CD4-positive, alpha-beta memory T cell (primary cell): Measurements from ENCODE around the gene RBM19. TPM values are rescaled to one million over a fixed set of nuclear protein-coding genes. Genes with fewer than 3 reads are reported as not detected.

Experiments used
- CTCF ChIA-PET: fragments of 350-600 bp; sonication (Branson Sonifier 250); formaldehyde crosslinking; loops from one replicate; lab custom pipeline; 2021; ENCODE audit warnings: inconsistent platforms; ENCODE audit not compliant: partially characterized antibody; lab: Charles Lee
- POLR2A ChIA-PET: fragments of 350-600 bp; sonication (Branson Sonifier 250); formaldehyde crosslinking; loops from one replicate; lab custom pipeline; 2021; ENCODE audit not compliant: partially characterized antibody; lab: Charles Lee
- DNase-seq, 5 donors: peaks; one replicate each; pipeline versions ENCODE4 v3.0.0 to v3.0.0-alpha.2; 2020 to 2022; ENCODE audit warnings: mixed read lengths in 1 of 5
- H3K27ac ChIP-seq: one replicate; pipeline ENCODE4 v1.7.0; 2013; ENCODE audit warnings: low read depth, low read length
- H3K27me3 ChIP-seq: 2 replicates; pipeline ENCODE4 v1.7.0; 2013; ENCODE audit warnings: mild to moderate bottlenecking, low read length, moderate library complexity; ENCODE audit not compliant: insufficient read depth
- H3K36me3 ChIP-seq: 2 replicates; pipeline ENCODE4 v1.7.0; 2013; ENCODE audit warnings: mild to moderate bottlenecking, low read length, moderate library complexity; ENCODE audit not compliant: insufficient read depth
- H3K4me1 ChIP-seq: 2 replicates; pipeline ENCODE4 v1.7.0; 2013; ENCODE audit warnings: mild to moderate bottlenecking, low read length, moderate library complexity; ENCODE audit not compliant: insufficient read depth
- H3K4me3 ChIP-seq, 2 donors: one replicate each; pipeline ENCODE4 v1.7.0; 2013; ENCODE audit warnings: low read length in 2 of 2, mild to moderate bottlenecking in 1 of 2
- H3K9me3 ChIP-seq, 2 donors: one replicate each; pipeline ENCODE4 v1.7.0; 2013; ENCODE audit warnings: low read length in 2 of 2, control low read depth in 1 of 2; ENCODE audit not compliant: control insufficient read depth in 1 of 2
- H3K27ac Mint-ChIP-seq, 7 donors: one replicate each; pipeline ENCODE4 v1.8.0; 2020 to 2021; ENCODE audit warnings: mixed read lengths in 7 of 7, mild to moderate bottlenecking in 6 of 7, inconsistent platforms in 3 of 7, moderate library complexity in 3 of 7
- H3K27me3 Mint-ChIP-seq, 2 donors: one replicate each; pipeline ENCODE4 v1.8.0; 2020 to 2021; ENCODE audit warnings: mixed read lengths in 2 of 2
- H3K36me3 Mint-ChIP-seq, 2 donors: one replicate each; pipeline ENCODE4 v1.8.0; 2020 to 2021; ENCODE audit warnings: mixed read lengths in 2 of 2, inconsistent platforms in 1 of 2, mild to moderate bottlenecking in 1 of 2
- H3K4me1 Mint-ChIP-seq, 4 donors: one replicate each; pipeline ENCODE4 v1.8.0; 2020 to 2021; ENCODE audit warnings: mixed read lengths in 4 of 4, mild to moderate bottlenecking in 1 of 4
- H3K4me3 Mint-ChIP-seq, 8 donors: one replicate each; pipeline ENCODE4 v1.8.0; 2020 to 2021; ENCODE audit warnings: mixed read lengths in 8 of 8, mild to moderate bottlenecking in 7 of 8, moderate library complexity in 6 of 8, inconsistent platforms in 3 of 8
- H3K9me3 Mint-ChIP-seq, 8 donors: one replicate each; pipeline ENCODE4 v1.8.0; 2020 to 2021; ENCODE audit warnings: mixed read lengths in 8 of 8, mild to moderate bottlenecking in 5 of 8, inconsistent platforms in 3 of 8, moderate library complexity in 1 of 8
- intact Hi-C: fragments of 100-400 bp; cut with micrococcal nuclease; formaldehyde crosslinking; loops from one replicate; pipeline ENCODE4 v1.15.1; 2023
- polyA plus RNA-seq, 2 donors: library from polyadenylated mRNA; unstranded; fragments of 300-500 nt; fragmentation: Illumina TruSeq; gene quantifications; one replicate each; pipeline ENCODE4 v1.2.3, GENCODE V29; 2021
- total RNA-seq, 2 experiments: library from RNA; stranded (reverse); gene quantifications; one replicate each; pipeline ENCODE4 v1.2.3, GENCODE V29; 2021

The RBM19 gene
- total and polyA plus RNA-seq, 4 experiments from 2014 or later = 2.9 to 78.4 (median 42.4) TPM

- no peak overlapping the region for H3K27ac Mint-ChIP-seq
- ChIA-PET CTCF (no interaction called here), POLR2A (no interaction called here)
- no peak for DNase-seq
- intact Hi-C loops = no loop called here
- H3K4me1 Mint-ChIP-seq = no peaks in the 10 kb centered on the region
- peaks cover 0 to 1% (median 0%) of the 10 kb centered on the region in 8 donors for H3K9me3 Mint-ChIP-seq
- no peak overlapping the region for H3K27ac ChIP-seq
- no peak overlapping the region for H3K4me3 Mint-ChIP-seq
- no peaks in the 10 kb centered on the region for H3K36me3 Mint-ChIP-seq
- H3K4me1 ChIP-seq = no peaks in the 10 kb centered on the region
- H3K4me3 ChIP-seq = no peak overlapping the region
- H3K36me3 ChIP-seq = no peaks in the 10 kb centered on the region
- peaks cover 13 to 34% of the 10 kb centered on the region in 2 donors for H3K27me3 Mint-ChIP-seq
- H3K27me3 ChIP-seq = no peaks in the 10 kb centered on the region
- H3K9me3 ChIP-seq = no peaks in the 10 kb centered on the region
Observed at GRCh38 chr12:113987261-113988063, 21.3 kb upstream of the RBM19 start.

DNA sequence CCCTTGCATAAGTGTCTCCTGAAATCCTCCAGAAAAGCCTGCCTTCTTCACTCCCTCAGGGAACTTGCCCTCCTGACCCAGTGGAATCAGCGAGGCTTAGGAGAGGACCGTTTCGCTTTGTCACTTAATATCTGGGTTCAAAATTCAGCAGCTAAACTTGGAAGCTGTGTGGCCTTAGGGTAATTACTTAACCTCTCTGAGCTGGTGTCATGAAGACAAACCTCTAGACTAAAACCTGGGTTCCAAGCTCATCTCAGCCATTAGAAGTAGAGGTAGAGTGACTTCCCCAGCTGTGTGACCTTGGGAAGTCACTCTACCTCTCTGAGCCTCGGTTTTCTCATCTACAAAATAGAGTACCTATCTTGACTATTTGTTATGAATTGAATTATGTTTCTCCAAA is 18.3 kb upstream of the RBM19 start:
- peaks cover 15 to 28% of the 10 kb centered on the region in 2 donors for H3K27me3 Mint-ChIP-seq

GRCh38 chr12:113983777-113984448 is 17.8 kb upstream of the RBM19 start:
- no peak overlapping the region for H3K4me3 ChIP-seq
- Mint-ChIP-seq H3K4me3 (no peak overlapping the region), H3K27ac (no peak overlapping the region), H3K4me1 (no peaks in the 10 kb centered on the region), H3K27me3 (peaks cover 15 to 29% of the 10 kb centered on the region in 2 donors), H3K36me3 (no peaks in the 10 kb centered on the region), H3K9me3 (peaks cover 0 to 4% (median 0%) of the 10 kb centered on the region in 8 donors)
- no peak overlapping the region for H3K27ac ChIP-seq
- ChIA-PET POLR2A (no interaction called here), CTCF (interaction anchor here (1.0 to 1.6 kb wide), 4 partner anchors 11 to 1934 kb away, joined by 3 to 5 read pairs (median 4); partner anchors contain the start of gene RBM19)
- no peaks in the 10 kb centered on the region for H3K4me1 ChIP-seq
- no peaks in the 10 kb centered on the region for H3K27me3 ChIP-seq
- no peak for DNase-seq
- no peaks in the 10 kb centered on the region for H3K9me3 ChIP-seq
- no peaks in the 10 kb centered on the region for H3K36me3 ChIP-seq
- intact Hi-C loops = no loop called here

More for the DNA sequence above, 18.3 kb upstream of the RBM19 start:
- no peaks in the 10 kb centered on the region for H3K4me1 Mint-ChIP-seq
- ChIA-PET CTCF (interaction anchor here (1.6 kb wide), 1 partner anchor 18 kb away, joined by 5 read pairs; no protein-coding TSS in a partner anchor), POLR2A (no interaction called here)
- Histone ChIP-seq H3K27ac (no peak overlapping the region), H3K27me3 (no peaks in the 10 kb centered on the region), H3K9me3 (no peaks in the 10 kb centered on the region), H3K4me3 (no peak overlapping the region), H3K36me3 (no peaks in the 10 kb centered on the region), H3K4me1 (no peaks in the 10 kb centered on the region)
- no peaks in the 10 kb centered on the region for H3K36me3 Mint-ChIP-seq
- no peak for DNase-seq
- H3K9me3 Mint-ChIP-seq = peaks cover 0 to 4% (median 0%) of the 10 kb centered on the region in 8 donors
- H3K4me3 Mint-ChIP-seq = no peak overlapping the region
- H3K27ac Mint-ChIP-seq = no peak overlapping the region
- intact Hi-C loops = no loop called here

DNA sequence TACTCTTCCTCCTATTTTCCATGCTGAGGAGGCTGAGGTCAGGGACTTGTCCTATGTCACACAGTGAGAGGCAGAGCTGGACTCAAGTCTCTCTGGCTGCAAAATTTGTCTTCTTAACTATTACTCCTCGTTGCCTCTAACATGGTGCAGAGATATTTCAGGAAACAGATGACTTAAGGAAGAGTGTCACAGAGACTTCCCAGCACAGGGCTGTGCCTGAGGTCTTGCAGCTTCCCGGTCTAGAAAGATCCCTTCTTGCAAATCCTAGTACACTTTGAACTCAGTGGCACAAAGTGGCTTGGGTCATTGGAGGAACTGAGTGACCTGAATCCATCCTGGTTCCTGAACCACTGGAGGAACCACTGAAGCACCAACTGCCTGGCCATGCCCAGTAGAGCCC is 17.1 kb upstream of the RBM19 start:
- Mint-ChIP-seq H3K9me3 (peaks cover 0 to 4% (median 0%) of the 10 kb centered on the region in 8 donors), H3K4me1 (no peaks in the 10 kb centered on the region), H3K27ac (no peak overlapping the region), H3K27me3 (peaks cover 15 to 29% of the 10 kb centered on the region in 2 donors), H3K4me3 (no peak overlapping the region), H3K36me3 (no peaks in the 10 kb centered on the region)
- H3K4me3 ChIP-seq = no peak overlapping the region
- no peak overlapping the region for H3K27ac ChIP-seq
- POLR2A ChIA-PET = no interaction called here
- H3K4me1 ChIP-seq = no peaks in the 10 kb centered on the region
- H3K9me3 ChIP-seq = no peaks in the 10 kb centered on the region
- no peaks in the 10 kb centered on the region for H3K27me3 ChIP-seq
- H3K36me3 ChIP-seq = no peaks in the 10 kb centered on the region
- intact Hi-C loops = no loop called here
- CTCF ChIA-PET = interaction anchor here (0.6 to 1.2 kb wide), 4 partner anchors 12 to 1935 kb away, joined by 3 to 4 read pairs (median 3); partner anchors contain the start of gene RBM19
- no peak for DNase-seq

DNA sequence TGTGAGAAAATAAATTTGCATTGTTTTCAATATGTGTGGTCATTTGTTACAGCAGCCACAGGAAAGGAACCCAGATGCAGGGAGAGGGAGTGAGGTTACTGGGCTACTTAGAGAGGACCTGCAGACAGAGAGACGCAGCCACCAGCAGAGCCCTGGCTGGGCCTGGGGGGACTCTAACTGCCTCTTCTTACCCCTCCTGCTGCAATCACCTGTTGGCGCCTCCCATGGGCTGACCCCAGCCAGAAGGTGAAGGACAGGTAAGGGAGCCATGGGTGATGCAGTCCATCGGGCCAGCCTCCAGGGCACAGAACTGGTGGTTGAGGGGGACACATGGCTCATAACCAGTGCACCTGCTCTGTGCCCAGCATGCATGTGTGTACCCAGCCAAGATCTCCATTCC is 15.8 kb upstream of the RBM19 start:
- Histone ChIP-seq H3K27ac (no peak overlapping the region), H3K4me3 (no peak overlapping the region), H3K36me3 (no peaks in the 10 kb centered on the region), H3K4me1 (no peaks in the 10 kb centered on the region), H3K9me3 (no peaks in the 10 kb centered on the region), H3K27me3 (no peaks in the 10 kb centered on the region)
- Mint-ChIP-seq H3K4me3 (no peak overlapping the region), H3K36me3 (no peaks in the 10 kb centered on the region), H3K27ac (no peak overlapping the region), H3K27me3 (peaks cover 17 to 30% of the 10 kb centered on the region in 2 donors), H3K9me3 (peaks cover 0 to 4% (median 0%) of the 10 kb centered on the region in 8 donors), H3K4me1 (no peaks in the 10 kb centered on the region)
- ChIA-PET CTCF (interaction anchor here (1.0 to 3.0 kb wide), 2 partner anchors 14 to 1934 kb away, joined by 3 to 30 read pairs; partner anchors contain the start of gene RBM19), POLR2A (no interaction called here)
- intact Hi-C loops = no loop called here
- no peak for DNase-seq

- Mint-ChIP-seq H3K27ac (no peak overlapping the region), H3K4me1 (no peaks in the 10 kb centered on the region), H3K36me3 (no peaks in the 10 kb centered on the region), H3K9me3 (peaks cover 0 to 4% (median 0%) of the 10 kb centered on the region in 8 donors), H3K27me3 (peaks cover 23 to 34% of the 10 kb centered on the region in 2 donors), H3K4me3 (no peak overlapping the region)
- intact Hi-C loops = no loop called here
- Histone ChIP-seq H3K27me3 (no peaks in the 10 kb centered on the region), H3K4me1 (no peaks in the 10 kb centered on the region), H3K27ac (no peak overlapping the region), H3K4me3 (no peak overlapping the region), H3K36me3 (no peaks in the 10 kb centered on the region), H3K9me3 (no peaks in the 10 kb centered on the region)
- ChIA-PET POLR2A (no interaction called here), CTCF (interaction anchor here (0.8 to 3.0 kb wide), 11 partner anchors 10 to 1937 kb away, joined by 3 to 30 read pairs (median 5); partner anchors contain the start of gene RBM19)
- DNase-seq = peak in 3 of 5 donors; percentile 10 to 15 (median 12)
Observed at GRCh38 chr12:113980537-113981337, 14.6 kb upstream of the RBM19 start.
